HG03064 (cell line): ENCODE measurements around the gene FST.

Source experiments
- ATAC-seq: cut with Tn5 transposase; IDR thresholded peaks from one replicate; pipeline ENCODE4 v1.9.1; 2021; ENCODE audit warnings: low read depth; ENCODE audit not compliant: unreplicated experiment

Gene FST

GRCh38 chr5:53472720-53473510 is 7.5 kb upstream of the FST start:
- no peak for ATAC-seq

GRCh38 chr5:53473633-53474032 is 6.8 kb upstream of the FST start:
- ATAC-seq: no peak

- ATAC-seq: no peak
Measured at GRCh38 chr5:53475320-53475719, 5.1 kb upstream of the FST start.

GRCh38 chr5:53476019-53476418 is 4.4 kb upstream of the FST start:
- ATAC-seq: no peak

GRCh38 chr5:53476531-53477480 is 3.6 kb upstream of the FST start:
- ATAC-seq: no peak

- ATAC-seq: no peak
Measured at GRCh38 chr5:53478411-53479044, 1.9 kb upstream of the FST start.

- no peak for ATAC-seq
Measured at GRCh38 chr5:53479045-53479589, 1.3 kb upstream of the FST start.

- no peak for ATAC-seq
Measured at GRCh38 chr5:53479590-53480415, 626 bp upstream of the FST start.

- ATAC-seq: no peak
Measured at GRCh38 chr5:53481159-53481886, 894 bp downstream of the FST start.

GRCh38 chr5:53481887-53482716 is 1.7 kb downstream of the FST start:
- ATAC-seq: peak; percentile 52

GRCh38 chr5:53482717-53483638 is 2.5 kb downstream of the FST start:
- ATAC-seq: no peak

GRCh38 chr5:53487436-53487835 is 7.0 kb downstream of the FST start:
- no peak for ATAC-seq

GRCh38 chr5:53488195-53488722 is 7.8 kb downstream of the FST start:
- no peak for ATAC-seq

- no peak for ATAC-seq
Measured at GRCh38 chr5:53490747-53491146, 10.3 kb downstream of the FST start.

- no peak for ATAC-seq
Measured at GRCh38 chr5:53501054-53501453, 20.6 kb downstream of the FST start.

- ATAC-seq: no peak
Measured at GRCh38 chr5:53503562-53504218, 23.3 kb downstream of the FST start.

- ATAC-seq: no peak
Measured at GRCh38 chr5:53507013-53507412, 26.6 kb downstream of the FST start.
